NOMO-1 treated with DMSO at 0.1 percent for 48 hours (cell line): Measurements from ENCODE around the gene COL4A1.

ENCODE experiments used
- DNase-seq: peaks from one replicate; lab custom pipeline; 2025; ENCODE audit not compliant: unreplicated experiment; lab: John Stamatoyannopoulos, UW

COL4A1 gene

GRCh38 chr13:110124201-110124940 lies 182.6 kb downstream of the COL4A1 start:
- no peak for DNase-seq

GRCh38 chr13:110123041-110123809 lies 183.7 kb downstream of the COL4A1 start:
- no peak for DNase-seq

- no peak for DNase-seq
These were observed 185.4 kb downstream of the COL4A1 start for GRCh38 chr13:110121422-110122083.

GRCh38 chr13:110119935-110120905 lies 186.7 kb downstream of the COL4A1 start:
- no peak for DNase-seq

GRCh38 chr13:110118106-110118505 lies 188.9 kb downstream of the COL4A1 start:
- no peak for DNase-seq

- DNase-seq: peak; percentile 31
These were observed 190.9 kb downstream of the COL4A1 start for GRCh38 chr13:110116072-110116487.

GRCh38 chr13:110115591-110115990 lies 191.4 kb downstream of the COL4A1 start:
- DNase-seq: no peak

GRCh38 chr13:110114316-110114715 lies 192.6 kb downstream of the COL4A1 start:
- no peak for DNase-seq

- peak; percentile 85 for DNase-seq
These were observed 193.6 kb downstream of the COL4A1 start for GRCh38 chr13:110113284-110113764.

- DNase-seq: peak; percentile 1
These were observed 194.6 kb downstream of the COL4A1 start for GRCh38 chr13:110112379-110112778.

GRCh38 chr13:110110783-110111182 lies 196.2 kb downstream of the COL4A1 start:
- DNase-seq: no peak

GRCh38 chr13:110109910-110110309 lies 197.0 kb downstream of the COL4A1 start:
- DNase-seq: no peak

GRCh38 chr13:110109140-110109783 lies 197.7 kb downstream of the COL4A1 start:
- no peak for DNase-seq

- DNase-seq: peak; percentile 74
These were observed 198.4 kb downstream of the COL4A1 start for GRCh38 chr13:110108348-110109139.

- no peak for DNase-seq
These were observed 199.2 kb downstream of the COL4A1 start for GRCh38 chr13:110107568-110108347.

- no peak for DNase-seq
These were observed 200.2 kb downstream of the COL4A1 start for GRCh38 chr13:110106726-110107125.

GRCh38 chr13:110105136-110105535 lies 201.8 kb downstream of the COL4A1 start:
- no peak for DNase-seq

GRCh38 chr13:110103534-110103933 lies 203.4 kb downstream of the COL4A1 start:
- DNase-seq: no peak
